LNCAP (cell line): ENCODE measurements around the gene S100P.

Experiments used
- TF ChIP-seq, protein P1 (sequence below): fragments of 450-650 bp; IDR thresholded peaks from 2 replicates; pipeline ENCODE4 v1.5.1; 2017; ENCODE audit warnings: mild to moderate bottlenecking

S100P gene

DNA sequence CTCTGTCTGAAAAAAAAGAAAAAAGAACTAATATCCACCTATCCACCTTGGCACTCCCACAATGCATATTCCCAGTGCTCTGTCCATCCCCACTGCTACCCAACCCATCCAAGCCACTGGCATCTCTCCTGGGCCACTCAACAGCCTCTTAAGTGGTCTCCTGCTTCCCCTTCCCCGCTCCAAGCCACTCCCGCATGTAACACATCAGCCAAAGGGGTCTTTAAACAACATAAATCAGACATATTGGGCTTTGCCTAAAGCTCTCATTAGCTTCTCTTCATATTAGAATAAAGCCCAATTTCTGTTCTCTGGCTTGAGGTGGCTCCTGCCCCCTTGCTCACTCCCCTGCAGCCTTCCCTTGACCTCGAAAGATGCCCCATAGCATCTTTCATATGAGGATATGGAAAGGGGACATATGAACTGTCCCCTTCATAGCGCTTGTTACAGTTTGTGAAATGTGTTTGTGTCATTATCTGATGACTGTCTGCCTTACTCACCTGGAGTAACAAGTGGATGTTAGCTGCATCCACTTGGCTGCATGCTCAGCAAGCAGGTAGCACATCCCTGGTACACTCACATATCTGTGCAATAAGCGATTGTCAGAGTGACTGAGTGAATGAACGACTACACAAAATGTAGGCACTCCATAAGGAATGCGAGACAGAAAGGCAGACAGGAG is 25.4 kb downstream of the S100P start:
- TF ChIP-seq, protein P1, sequence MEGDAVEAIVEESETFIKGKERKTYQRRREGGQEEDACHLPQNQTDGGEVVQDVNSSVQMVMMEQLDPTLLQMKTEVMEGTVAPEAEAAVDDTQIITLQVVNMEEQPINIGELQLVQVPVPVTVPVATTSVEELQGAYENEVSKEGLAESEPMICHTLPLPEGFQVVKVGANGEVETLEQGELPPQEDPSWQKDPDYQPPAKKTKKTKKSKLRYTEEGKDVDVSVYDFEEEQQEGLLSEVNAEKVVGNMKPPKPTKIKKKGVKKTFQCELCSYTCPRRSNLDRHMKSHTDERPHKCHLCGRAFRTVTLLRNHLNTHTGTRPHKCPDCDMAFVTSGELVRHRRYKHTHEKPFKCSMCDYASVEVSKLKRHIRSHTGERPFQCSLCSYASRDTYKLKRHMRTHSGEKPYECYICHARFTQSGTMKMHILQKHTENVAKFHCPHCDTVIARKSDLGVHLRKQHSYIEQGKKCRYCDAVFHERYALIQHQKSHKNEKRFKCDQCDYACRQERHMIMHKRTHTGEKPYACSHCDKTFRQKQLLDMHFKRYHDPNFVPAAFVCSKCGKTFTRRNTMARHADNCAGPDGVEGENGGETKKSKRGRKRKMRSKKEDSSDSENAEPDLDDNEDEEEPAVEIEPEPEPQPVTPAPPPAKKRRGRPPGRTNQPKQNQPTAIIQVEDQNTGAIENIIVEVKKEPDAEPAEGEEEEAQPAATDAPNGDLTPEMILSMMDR, result no peak

DNA sequence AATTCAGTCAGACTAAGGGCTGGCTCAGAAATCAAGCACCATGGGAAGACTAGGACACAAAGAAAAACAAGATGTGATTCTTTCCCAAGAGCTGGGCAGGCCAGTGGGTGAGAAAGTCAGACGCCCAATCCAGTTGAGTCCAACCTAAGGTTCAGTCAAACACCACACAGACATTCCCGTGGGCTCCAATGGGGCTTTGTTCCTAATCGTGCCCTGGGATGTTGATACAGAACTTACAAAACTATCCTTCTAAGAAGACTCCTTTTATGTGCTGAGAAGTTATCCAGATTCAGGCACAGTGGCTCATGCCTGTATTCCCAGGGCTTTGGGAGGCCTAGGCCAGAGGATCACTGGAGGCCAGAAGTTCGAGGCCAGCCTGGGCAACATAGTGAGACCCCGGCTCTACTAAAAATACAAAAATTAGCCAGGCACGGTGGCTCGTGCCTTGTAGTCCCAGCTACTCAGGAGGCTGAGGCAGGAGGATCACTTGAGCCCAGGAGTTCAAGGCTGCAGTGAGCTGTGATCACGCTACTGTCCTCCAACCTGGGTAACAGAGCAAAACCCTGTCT is 26.0 kb downstream of the S100P start:
- TF ChIP-seq, protein P1, result no peak

DNA sequence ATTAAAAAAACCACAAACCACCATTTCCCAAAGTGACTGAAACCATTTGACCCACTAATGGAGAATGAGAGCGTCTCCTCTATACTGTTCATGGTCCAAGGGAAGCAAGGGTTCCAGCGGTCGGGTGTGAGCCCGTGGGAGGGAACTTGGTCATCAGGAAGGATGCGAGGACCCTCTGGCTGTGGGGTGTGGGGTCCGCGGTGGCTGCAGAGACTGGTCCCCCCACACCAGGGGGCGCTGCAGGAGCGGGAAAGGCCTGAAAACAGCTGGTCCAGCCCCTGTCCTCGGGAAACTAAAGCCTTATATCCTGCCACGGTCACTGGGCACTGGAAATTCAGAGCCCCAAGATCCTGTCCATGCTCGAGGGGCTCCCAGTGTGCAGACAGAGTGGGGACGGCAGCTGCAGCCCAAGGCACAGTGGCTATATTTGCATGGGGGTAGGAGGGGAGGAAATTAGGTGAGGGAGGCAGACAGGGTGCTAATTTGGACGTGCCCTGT is 26.6 kb downstream of the S100P start:
- TF ChIP-seq, protein P1, result peak; percentile 95

DNA sequence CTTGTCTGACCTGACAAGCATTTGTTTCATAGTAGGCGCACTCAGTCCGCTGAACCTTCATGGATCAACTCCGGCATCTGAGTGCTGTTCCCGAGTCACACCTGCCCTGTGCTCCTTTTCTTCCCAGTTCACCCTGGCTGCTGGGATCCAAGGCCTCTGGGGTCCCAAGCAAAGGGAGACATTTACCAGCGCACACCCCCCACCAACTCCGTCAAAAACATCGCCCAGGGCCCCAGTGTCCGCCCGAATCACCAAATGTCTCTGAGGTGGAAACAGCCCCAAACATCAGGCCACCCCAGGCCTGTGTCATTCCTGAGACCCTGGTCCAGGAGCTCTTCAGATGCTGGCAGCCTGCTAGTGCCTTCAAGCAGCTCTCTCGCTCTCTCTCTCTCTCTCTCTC is 27.4 kb downstream of the S100P start:
- TF ChIP-seq, protein P1, result no peak

DNA sequence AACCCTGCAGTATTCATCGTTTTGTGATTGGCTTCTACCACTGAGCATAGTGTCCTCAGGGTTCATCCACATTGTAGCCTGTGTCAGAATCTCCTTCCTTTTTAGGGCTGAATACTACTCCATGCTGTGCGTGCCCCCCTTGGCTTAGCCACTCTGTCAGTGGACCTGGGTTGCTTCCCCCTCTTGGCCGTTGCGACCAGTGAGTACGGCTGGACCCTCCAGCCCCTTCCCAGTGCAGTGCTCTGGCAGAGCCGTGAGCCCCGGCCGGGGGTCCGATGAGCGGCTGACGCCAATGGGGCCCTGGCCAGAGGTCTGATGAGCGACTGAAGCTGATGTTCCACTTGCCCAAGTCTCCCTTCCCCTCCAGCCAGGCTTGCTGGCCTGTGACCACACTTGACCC is 29.2 kb downstream of the S100P start:
- TF ChIP-seq, protein P1, result no peak

DNA sequence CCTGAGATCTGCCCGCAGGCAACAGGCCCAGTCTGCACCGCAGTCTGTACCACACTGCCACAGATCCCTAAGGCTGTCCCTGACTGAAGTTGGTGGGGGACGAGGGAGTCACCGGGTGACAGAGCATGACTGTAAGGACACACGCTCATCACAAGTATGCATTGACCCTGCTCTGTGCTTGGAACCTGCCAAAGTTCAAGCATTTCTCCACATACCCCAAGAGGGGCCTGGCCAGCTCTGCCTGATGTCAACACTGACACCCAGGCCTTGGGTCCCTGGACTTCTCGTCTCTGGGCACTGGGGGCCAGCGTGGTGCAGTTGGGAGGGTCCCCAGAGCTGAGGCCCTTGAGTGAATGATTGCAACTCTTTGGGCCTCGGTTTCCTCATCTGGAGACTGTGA is 30.2 kb downstream of the S100P start:
- TF ChIP-seq, protein P1, result no peak

DNA sequence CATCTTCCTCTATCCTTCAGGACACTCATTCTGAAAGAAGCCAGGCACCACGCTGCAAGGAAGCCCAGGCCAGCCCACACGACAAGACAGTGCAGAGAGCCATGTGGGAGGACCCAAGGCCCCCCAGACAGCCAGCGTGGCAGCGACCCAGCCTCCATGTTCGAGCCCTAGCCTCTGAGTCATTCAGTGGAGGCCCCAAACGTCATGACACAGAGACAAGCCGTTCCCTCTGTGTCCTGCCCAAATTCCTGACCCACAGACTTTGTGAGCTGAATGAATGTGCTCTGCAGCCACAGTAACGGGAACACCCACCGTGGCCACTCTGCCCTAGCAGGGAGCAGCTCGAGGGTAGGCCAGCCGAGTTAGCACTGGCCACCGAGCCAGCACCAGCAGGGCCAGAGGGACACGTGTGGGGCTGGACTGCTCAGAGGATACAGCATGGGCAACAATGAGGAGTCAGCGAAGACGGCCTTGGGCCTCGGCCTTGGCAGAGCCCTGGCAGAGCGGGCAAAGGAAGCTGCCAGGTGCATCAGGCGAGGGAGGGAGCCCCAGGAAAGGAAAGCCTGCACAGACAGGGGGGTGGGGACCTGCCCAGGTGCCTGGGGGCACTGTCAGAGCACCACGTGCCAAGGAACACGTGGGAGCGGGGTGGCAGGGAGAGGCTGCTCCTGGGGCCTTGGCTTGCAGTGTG is 30.9 kb downstream of the S100P start:
- TF ChIP-seq, protein P1, result no peak
